Natural killer cell (primary cell): ENCODE data around the gene FNDC10. TPM values are rescaled to one million over a fixed set of nuclear protein-coding genes. Genes with fewer than 3 reads are reported as not detected.

Source experiments
- ATAC-seq, 3 donors: fragments of 150-1000 bp in 2 of 3; fragments of 200-7000 bp in 1 of 3; cut with Tn5 transposase; 1 replicate in 1 of 3; 2 replicates in 2 of 3; pipeline ENCODE4 v1.10.0; 2021; ENCODE audit warnings: mild to moderate bottlenecking in 2 of 3, moderate library complexity in 2 of 3
- DNase-seq, 2 donors: peaks; one replicate each; pipeline versions ENCODE4 v3.0.0 to v3.0.0-alpha.2; 2013 to 2021; ENCODE audit warnings: mixed read lengths in 1 of 2
- H3K27ac ChIP-seq: one replicate; pipeline ENCODE4 v1.5.1; 2013; ENCODE audit warnings: mild to moderate bottlenecking, low read length
- H3K27me3 ChIP-seq: one replicate; pipeline ENCODE4 v1.6.1; 2013; ENCODE audit warnings: low read length; ENCODE audit not compliant: control insufficient read depth, insufficient read depth
- H3K36me3 ChIP-seq: one replicate; pipeline ENCODE4 v1.6.1; 2013; ENCODE audit warnings: low read length; ENCODE audit not compliant: control insufficient read depth, insufficient read depth
- H3K4me1 ChIP-seq: one replicate; pipeline ENCODE4 v1.6.1; 2013; ENCODE audit warnings: low read length; ENCODE audit not compliant: control insufficient read depth, insufficient read depth
- H3K4me3 ChIP-seq: one replicate; pipeline ENCODE4 v1.5.1; 2013; ENCODE audit warnings: low read length
- H3K9me3 ChIP-seq: one replicate; pipeline ENCODE4 v1.6.1; 2013; ENCODE audit warnings: low read length; ENCODE audit not compliant: control insufficient read depth, insufficient read depth
- H3K27ac Mint-ChIP-seq, 2 donors: one replicate each; pipeline ENCODE4 v1.8.0; 2022; ENCODE audit warnings: mild to moderate bottlenecking in 2 of 2, mixed read lengths in 2 of 2, moderate library complexity in 1 of 2
- H3K27me3 Mint-ChIP-seq, 2 donors: one replicate each; pipeline ENCODE4 v1.8.0; 2022; ENCODE audit warnings: low read depth in 2 of 2, mixed read lengths in 2 of 2
- H3K36me3 Mint-ChIP-seq: one replicate; pipeline ENCODE4 v1.8.0; 2022; ENCODE audit warnings: mixed read lengths
- H3K4me1 Mint-ChIP-seq, 2 donors: one replicate each; pipeline ENCODE4 v1.8.0; 2022; ENCODE audit warnings: mixed read lengths in 2 of 2
- H3K4me3 Mint-ChIP-seq: one replicate; pipeline ENCODE4 v1.8.0; 2022; ENCODE audit warnings: mild to moderate bottlenecking, moderate library complexity, mixed read lengths
- H3K9me3 Mint-ChIP-seq, 2 donors: one replicate each; pipeline ENCODE4 v1.8.0; 2022; ENCODE audit warnings: mixed read lengths in 2 of 2
- WGBS: methylation state at CpG from one replicate; pipeline ENCODE4 v1.1.7; 2013; ENCODE audit warnings: missing lambda C conversion rate; ENCODE audit not compliant: insufficient coverage; 5-methylcytosine and 5-hydroxymethylcytosine counted together
- intact Hi-C: fragments of 100-400 bp; cut with micrococcal nuclease; formaldehyde crosslinking; loops from one replicate; pipeline ENCODE4 v1.14.2; 2022
- total RNA-seq, 4 donors: library from RNA; stranded (reverse); fragments of 120-200 nt in 1 of 4; gene quantifications; one replicate each; pipeline versions ENCODE4 v1.2.3 to v1.2.4, GENCODE V29; 2013 to 2022
- TF ChIP-seq, protein P1 (sequence below): fragments of 200-600 bp; IDR thresholded peaks from one replicate; pipeline ENCODE4 v1.8.0; 2022; ENCODE audit warnings: antibody characterized with exemption

The FNDC10 gene
- total RNA-seq, 3 donors from 2014 or later (not counting 1 experiment from before 2014, with no cell fraction given): 2.8 to 3.2 (median 3.0) TPM

DNA sequence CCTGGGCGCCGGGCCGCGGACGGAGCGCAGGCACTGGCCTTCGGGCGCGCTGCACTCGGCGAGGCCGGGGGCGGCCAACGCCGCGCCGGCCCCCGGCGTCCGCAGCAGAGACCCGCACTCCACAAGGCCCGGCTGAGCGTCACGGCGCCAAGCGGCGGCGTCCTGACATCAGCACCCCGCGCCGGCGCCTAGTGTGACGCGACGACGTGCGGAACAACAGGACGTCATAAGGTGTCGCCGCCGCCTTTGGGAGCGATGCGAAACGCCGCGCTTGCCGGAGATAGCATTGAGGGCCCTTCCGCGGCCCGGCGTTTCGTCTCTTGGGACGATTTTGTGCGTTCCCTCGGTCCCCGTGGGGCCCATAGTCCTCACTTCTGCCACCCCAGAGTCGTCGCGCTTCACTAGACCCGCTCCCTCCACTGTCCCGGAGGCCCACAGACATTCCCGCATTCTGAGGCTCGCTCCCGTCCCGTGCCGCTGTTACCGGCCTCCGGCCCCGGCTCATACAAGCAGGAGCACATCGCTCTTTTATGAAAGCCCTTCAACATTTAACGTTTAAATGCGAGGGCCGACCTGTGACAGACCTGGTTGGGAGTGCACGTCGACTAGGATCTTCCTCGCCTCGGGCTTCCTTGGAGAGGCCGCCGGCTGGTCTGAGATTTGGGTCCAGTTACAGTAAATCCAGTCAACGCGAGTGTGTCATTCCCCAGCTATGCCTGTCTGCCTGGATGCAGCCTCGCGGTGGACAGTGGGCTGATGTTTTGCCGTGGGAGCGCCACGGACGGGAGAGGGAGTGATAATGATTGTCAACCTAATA, 25.0 kb downstream of the FNDC10 start, which contains the start of gene SSU72:
TSS of gene SSU72 (minus strand) at position 143 of the 817 bp plus-strand sequence. CDS start 306 bp downstream, outside the sequence.
- Histone ChIP-seq H3K4me3 (peak within 1 kb of the TSS; percentile 84), H3K9me3 (no peaks in the 10 kb centered on the region), H3K4me1 (peaks cover 38% of the 10 kb centered on the region), H3K36me3 (peaks cover 3% of the 10 kb centered on the region), H3K27ac (peak within 1 kb of the TSS; percentile 95), H3K27me3 (no peaks in the 10 kb centered on the region)
- WGBS: under 1% methylated on average over 87 of the region's 87 CpGs
- H3K36me3 Mint-ChIP-seq: no peaks in the 10 kb centered on the region
- intact Hi-C loops: loop anchor here (2.0 to 10.0 kb wide), 2 partner anchors 40 to 100 kb away; partner anchors contain the start of gene MIB2
- peak within 1 kb of the TSS; percentile 99 for H3K27ac Mint-ChIP-seq
- H3K4me1 Mint-ChIP-seq: peaks cover 25 to 27% of the 10 kb centered on the region in 2 donors
- no peaks in the 10 kb centered on the region for H3K9me3 Mint-ChIP-seq
- peaks cover 0 to 4% of the 10 kb centered on the region in 2 donors for H3K27me3 Mint-ChIP-seq
- TF ChIP-seq, protein P1, sequence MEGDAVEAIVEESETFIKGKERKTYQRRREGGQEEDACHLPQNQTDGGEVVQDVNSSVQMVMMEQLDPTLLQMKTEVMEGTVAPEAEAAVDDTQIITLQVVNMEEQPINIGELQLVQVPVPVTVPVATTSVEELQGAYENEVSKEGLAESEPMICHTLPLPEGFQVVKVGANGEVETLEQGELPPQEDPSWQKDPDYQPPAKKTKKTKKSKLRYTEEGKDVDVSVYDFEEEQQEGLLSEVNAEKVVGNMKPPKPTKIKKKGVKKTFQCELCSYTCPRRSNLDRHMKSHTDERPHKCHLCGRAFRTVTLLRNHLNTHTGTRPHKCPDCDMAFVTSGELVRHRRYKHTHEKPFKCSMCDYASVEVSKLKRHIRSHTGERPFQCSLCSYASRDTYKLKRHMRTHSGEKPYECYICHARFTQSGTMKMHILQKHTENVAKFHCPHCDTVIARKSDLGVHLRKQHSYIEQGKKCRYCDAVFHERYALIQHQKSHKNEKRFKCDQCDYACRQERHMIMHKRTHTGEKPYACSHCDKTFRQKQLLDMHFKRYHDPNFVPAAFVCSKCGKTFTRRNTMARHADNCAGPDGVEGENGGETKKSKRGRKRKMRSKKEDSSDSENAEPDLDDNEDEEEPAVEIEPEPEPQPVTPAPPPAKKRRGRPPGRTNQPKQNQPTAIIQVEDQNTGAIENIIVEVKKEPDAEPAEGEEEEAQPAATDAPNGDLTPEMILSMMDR: no peak
- ATAC-seq (peak; percentile 82 to 91 (median 85)), DNase-seq (peak; percentile 97)
- H3K4me3 Mint-ChIP-seq: peak within 1 kb of the TSS; percentile 99

DNA sequence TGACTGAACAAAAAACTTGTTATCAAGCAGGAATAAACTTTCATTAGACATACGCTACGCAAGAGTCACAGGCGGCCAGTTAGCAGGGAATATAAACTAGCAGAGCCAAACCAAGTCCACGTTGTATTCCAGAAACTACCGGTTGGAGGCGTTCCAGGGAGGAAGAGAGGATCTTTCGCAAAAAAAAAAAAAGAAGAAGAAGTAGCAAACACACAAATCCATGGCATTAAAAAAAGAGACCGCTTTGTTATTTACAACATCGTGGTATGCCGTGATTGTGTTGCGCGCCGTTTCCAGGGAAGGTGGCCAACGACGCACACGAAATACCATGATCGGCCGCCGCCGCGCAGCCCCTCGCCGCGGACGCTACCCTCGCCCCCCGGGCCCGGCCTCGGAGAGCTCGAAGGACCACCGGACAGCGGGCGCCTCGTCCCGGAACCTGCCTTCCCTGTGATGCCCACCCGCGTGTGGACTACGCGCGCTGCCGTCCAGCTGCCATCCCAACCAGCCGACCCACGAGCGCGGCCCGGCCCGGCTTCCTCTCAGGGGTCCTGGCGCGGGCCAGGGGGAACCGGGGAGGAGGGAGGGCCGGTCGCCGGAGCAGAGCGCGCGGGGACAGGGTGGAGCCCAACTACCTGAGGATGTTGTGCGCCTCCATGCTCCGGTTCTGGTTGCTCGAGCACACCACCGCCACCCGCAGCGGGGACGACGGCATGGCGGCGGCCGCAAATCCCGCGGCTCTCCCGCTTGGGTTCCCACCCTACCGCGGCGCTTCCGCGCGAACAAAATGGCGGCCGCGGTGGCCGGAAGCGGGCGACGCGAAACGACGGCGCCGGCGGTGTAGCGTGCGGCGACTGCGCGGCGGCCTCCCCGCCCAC, 25.9 kb downstream of the FNDC10 start:
- Histone ChIP-seq H3K4me1 (peaks cover 45% of the 10 kb centered on the region), H3K4me3 (peak overlapping the region; percentile 84), H3K27ac (peak overlapping the region; percentile 95), H3K27me3 (no peaks in the 10 kb centered on the region), H3K9me3 (no peaks in the 10 kb centered on the region), H3K36me3 (peaks cover 11% of the 10 kb centered on the region)
- peaks cover 29 to 30% of the 10 kb centered on the region in 2 donors for H3K4me1 Mint-ChIP-seq
- ATAC-seq (peak; percentile 77 to 87 (median 84)), DNase-seq (peak in 1 of 2 donors; percentile 90)
- no peaks in the 10 kb centered on the region for H3K9me3 Mint-ChIP-seq
- H3K27me3 Mint-ChIP-seq: peaks cover 0 to 4% of the 10 kb centered on the region in 2 donors
- H3K4me3 Mint-ChIP-seq: peak overlapping the region; percentile 99
- TF ChIP-seq, protein P1: no peak
- WGBS: under 1% methylated on average over 96 of the region's 96 CpGs
- intact Hi-C loops: loop anchor here (2.0 to 10.0 kb wide), 2 partner anchors 41 to 101 kb away; partner anchors contain the start of gene MIB2
- peak overlapping the region; percentile 99 for H3K27ac Mint-ChIP-seq
- H3K36me3 Mint-ChIP-seq: no peaks in the 10 kb centered on the region

DNA sequence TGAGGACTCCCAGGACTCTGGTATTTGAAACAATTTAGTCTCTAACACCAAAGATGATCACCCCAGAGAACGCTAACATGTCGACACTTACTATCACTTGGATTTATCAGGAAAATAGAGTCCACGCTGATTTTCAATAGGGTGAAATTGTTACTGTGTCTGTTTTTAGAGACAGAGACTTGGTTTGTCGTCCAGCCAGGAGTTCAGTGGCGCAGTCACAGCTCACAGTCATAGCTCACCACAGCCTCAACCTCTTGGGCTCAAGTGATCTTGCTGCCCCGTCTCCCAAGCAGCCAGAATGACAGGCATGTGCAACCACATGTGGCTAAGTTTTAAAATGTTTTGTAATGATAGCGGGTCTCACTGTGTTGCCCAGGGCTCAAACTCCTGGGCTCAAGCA, 30.6 kb downstream of the FNDC10 start:
- Histone ChIP-seq H3K36me3 (peaks cover 17% of the 10 kb centered on the region), H3K27me3 (no peaks in the 10 kb centered on the region), H3K4me1 (peaks cover 48% of the 10 kb centered on the region), H3K9me3 (no peaks in the 10 kb centered on the region), H3K27ac (no peak overlapping the region), H3K4me3 (no peak overlapping the region)
- Mint-ChIP-seq H3K36me3 (no peaks in the 10 kb centered on the region), H3K4me1 (peaks cover 40 to 42% of the 10 kb centered on the region in 2 donors), H3K27me3 (no peaks in the 10 kb centered on the region), H3K27ac (peak overlapping the region in 1 of 2 donors; percentile 50), H3K9me3 (no peaks in the 10 kb centered on the region), H3K4me3 (no peak overlapping the region)
- TF ChIP-seq, protein P1: no peak
- intact Hi-C loops: no loop called here
- DNase-seq (no peak), ATAC-seq (no peak)
- 88% methylated on average over 6 of the region's 7 CpGs for WGBS
